AG09319 (cell line): ENCODE data around the gene ST6GALNAC6.
"Not testable (repeated sequence)": the region's sequence is repeated elsewhere in the genome, so short reads cannot be mapped to it uniquely, and the experiment has no call there.

ENCODE experiments used
- DNase-seq: peaks from one replicate; pipeline ENCODE4 v3.0.0-alpha.2; 2010; ENCODE audit warnings: low read depth; ENCODE audit errors: extremely low read depth
- CTCF ChIP-seq: IDR thresholded peaks from 2 replicates; pipeline ENCODE4 v1.5.1; 2011; ENCODE audit warnings: low read depth, mild to moderate bottlenecking, inconsistent platforms, low read length, moderate library complexity

The ST6GALNAC6 gene

GRCh38 chr9:127885508-127886281, 13.7 kb downstream of the ST6GALNAC6 start:
- DNase-seq, result no peak

GRCh38 chr9:127884976-127885490, 14.4 kb downstream of the ST6GALNAC6 start:
- DNase-seq, result no peak
- no peak for TF ChIP-seq CTCF

More at GRCh38 chr9:127885508-127886281, 13.7 kb downstream of the ST6GALNAC6 start:
- no peak for TF ChIP-seq CTCF

GRCh38 chr9:127884427-127884911, 14.9 kb downstream of the ST6GALNAC6 start:
- no peak for DNase-seq
- TF ChIP-seq CTCF, result no peak

GRCh38 chr9:127883959-127884358, 15.4 kb downstream of the ST6GALNAC6 start:
- TF ChIP-seq CTCF, result no peak
- no peak for DNase-seq

GRCh38 chr9:127881715-127882114, 17.7 kb downstream of the ST6GALNAC6 start:
- DNase-seq, result not testable (repeated sequence)

- TF ChIP-seq CTCF, result no peak
- no peak for DNase-seq
These were observed 19.3 kb downstream of the ST6GALNAC6 start for GRCh38 chr9:127880143-127880542.

GRCh38 chr9:127878652-127879390, 20.6 kb downstream of the ST6GALNAC6 start:
- DNase-seq, result no peak
- TF ChIP-seq CTCF, result no peak
